PFSK-1 (cell line): ENCODE results near the gene FAM219B.

Source experiments
- FOXP2 ChIP-seq: optimal IDR thresholded peaks from 2 replicates; pipeline ENCODE3; 2011; ENCODE audit warnings: borderline replicate concordance, control low read depth, inconsistent platforms; ENCODE audit not compliant: insufficient read depth; ENCODE audit errors: extremely low read length, extremely low read depth
- POLR2AphosphoS5 ChIP-seq: IDR thresholded peaks from 2 replicates; pipeline ENCODE4 v1.6.1; 2012; ENCODE audit warnings: low read depth, mild to moderate bottlenecking, control low read depth, low read length, moderate library complexity
- SIN3A ChIP-seq: IDR thresholded peaks from 2 replicates; pipeline ENCODE4 v1.6.1; 2012; ENCODE audit warnings: mild to moderate bottlenecking, low read length, moderate library complexity, borderline replicate concordance; ENCODE audit not compliant: insufficient read depth
- TAF1 ChIP-seq: IDR thresholded peaks from 2 replicates; pipeline ENCODE4 v1.6.1; 2012; ENCODE audit warnings: low read length, control low read depth, borderline replicate concordance; ENCODE audit not compliant: insufficient read depth
- TF ChIP-seq, protein P1 (sequence below), 2 experiments: IDR thresholded peaks; 2 replicates each; pipeline versions ENCODE4 v1.6.1 to v1.8.0; 2011 to 2012; ENCODE audit warnings: low read depth in 2 of 2, low read length in 2 of 2, control low read depth in 1 of 2, inconsistent platforms in 1 of 2, mild to moderate bottlenecking in 1 of 2, moderate library complexity in 1 of 2; ENCODE audit not compliant: insufficient read depth in 1 of 2

DNA sequence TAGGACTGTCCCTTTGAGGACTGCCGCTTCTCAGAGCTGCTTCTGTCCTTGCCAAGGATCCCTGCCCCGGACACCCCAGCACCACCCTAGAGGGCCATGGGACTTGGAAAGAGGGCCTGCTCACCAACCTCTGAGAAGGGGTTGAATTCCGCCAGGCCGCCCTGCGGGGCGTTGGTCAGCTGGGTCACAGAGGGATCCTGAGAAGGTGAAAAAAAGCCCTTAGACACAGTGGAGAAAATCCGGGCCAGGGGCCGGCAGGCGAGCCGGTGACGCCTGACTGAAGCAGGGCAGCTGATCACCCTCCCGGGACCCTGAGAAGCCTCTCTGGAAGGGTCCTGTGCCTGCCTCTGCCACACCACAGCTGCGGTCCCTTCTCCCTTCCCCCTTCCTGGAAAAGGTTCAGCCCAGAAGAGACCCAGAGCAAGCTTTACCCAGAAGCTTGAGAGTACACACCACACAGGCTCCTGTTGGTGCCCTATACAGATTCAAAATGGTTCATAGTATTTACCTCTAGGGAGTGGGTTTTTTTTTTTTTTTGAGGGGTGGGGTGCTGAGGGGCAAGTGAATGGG, 52.1 kb downstream of the FAM219B start:
- TF ChIP-seq SIN3A (no peak), TAF1 (no peak), POLR2AphosphoS5 (no peak), FOXP2 (no peak)
- TF ChIP-seq, protein P1, sequence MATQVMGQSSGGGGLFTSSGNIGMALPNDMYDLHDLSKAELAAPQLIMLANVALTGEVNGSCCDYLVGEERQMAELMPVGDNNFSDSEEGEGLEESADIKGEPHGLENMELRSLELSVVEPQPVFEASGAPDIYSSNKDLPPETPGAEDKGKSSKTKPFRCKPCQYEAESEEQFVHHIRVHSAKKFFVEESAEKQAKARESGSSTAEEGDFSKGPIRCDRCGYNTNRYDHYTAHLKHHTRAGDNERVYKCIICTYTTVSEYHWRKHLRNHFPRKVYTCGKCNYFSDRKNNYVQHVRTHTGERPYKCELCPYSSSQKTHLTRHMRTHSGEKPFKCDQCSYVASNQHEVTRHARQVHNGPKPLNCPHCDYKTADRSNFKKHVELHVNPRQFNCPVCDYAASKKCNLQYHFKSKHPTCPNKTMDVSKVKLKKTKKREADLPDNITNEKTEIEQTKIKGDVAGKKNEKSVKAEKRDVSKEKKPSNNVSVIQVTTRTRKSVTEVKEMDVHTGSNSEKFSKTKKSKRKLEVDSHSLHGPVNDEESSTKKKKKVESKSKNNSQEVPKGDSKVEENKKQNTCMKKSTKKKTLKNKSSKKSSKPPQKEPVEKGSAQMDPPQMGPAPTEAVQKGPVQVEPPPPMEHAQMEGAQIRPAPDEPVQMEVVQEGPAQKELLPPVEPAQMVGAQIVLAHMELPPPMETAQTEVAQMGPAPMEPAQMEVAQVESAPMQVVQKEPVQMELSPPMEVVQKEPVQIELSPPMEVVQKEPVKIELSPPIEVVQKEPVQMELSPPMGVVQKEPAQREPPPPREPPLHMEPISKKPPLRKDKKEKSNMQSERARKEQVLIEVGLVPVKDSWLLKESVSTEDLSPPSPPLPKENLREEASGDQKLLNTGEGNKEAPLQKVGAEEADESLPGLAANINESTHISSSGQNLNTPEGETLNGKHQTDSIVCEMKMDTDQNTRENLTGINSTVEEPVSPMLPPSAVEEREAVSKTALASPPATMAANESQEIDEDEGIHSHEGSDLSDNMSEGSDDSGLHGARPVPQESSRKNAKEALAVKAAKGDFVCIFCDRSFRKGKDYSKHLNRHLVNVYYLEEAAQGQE (IDR thresholded peaks at IDR 0.05; ENCODE audit: insufficient read depth in 1 of 2, low read depth in 2 of 2, low read length in 2 of 2), result no peak
